ENCODE results near the gene TNFSF10.
"Not testable (repeated sequence)": the region's sequence is repeated elsewhere in the genome, so short reads cannot be mapped to it uniquely, and the experiment has no call there.

DNA sequence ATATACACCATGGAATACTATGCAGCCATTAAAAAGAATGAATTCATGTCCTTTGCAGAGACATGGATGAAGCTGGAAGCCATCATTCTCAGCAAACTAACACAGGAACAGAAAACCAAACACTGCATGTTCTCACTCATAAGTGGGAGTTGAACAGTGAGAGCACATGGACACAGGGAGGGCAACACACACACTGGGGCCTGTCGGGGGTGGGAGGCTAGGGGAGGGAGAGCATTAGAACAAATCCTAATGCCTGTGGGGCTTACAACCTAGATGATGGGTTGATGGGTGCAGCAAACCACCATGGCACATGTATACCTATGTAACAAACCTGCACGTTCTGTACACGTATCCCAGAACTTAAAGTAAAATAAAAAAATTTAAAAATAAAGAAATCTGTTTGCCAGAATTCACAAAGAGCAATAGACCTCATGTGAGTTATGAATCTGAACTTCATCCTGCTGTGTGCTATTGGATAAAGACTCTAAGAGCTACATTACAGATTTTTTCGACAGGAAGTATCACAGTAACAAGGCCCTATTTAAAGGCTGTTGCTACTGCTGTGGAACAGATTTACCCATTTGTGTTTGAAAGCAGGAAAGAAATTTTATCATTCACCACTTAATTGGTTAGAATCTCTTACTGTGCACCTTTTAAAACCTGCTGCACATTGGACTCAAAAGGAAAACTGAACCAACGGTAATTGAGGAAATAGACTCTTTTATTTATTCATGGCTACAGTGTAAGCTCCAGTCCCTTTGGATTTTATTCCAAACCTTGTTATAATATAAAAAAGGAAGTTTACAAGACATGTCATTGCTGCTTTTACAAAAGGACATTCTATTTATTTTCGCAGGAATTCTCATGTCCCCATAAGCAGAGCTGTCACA is 1.1 kb downstream of the TNFSF10 start:
- not testable (repeated sequence) for TF ChIP-seq RNF2 (IDR thresholded peaks at IDR 0.05; ENCODE audit: borderline replicate concordance, low read depth); CTCF (IDR thresholded peaks at IDR 0.05); EP300 (IDR thresholded peaks at IDR 0.05); CHD2 (IDR thresholded peaks at IDR 0.05; ENCODE audit: low read length, partially characterized antibody); RCOR1 (IDR thresholded peaks at IDR 0.05; ENCODE audit: low read depth, low read length); MAZ (IDR thresholded peaks at IDR 0.05; ENCODE audit: borderline replicate concordance, low read depth, low read length)
- TF ChIP-seq, protein P1, sequence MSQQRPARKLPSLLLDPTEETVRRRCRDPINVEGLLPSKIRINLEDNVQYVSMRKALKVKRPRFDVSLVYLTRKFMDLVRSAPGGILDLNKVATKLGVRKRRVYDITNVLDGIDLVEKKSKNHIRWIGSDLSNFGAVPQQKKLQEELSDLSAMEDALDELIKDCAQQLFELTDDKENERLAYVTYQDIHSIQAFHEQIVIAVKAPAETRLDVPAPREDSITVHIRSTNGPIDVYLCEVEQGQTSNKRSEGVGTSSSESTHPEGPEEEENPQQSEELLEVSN (IDR thresholded peaks at IDR 0.05; ENCODE audit: borderline replicate concordance, low read depth) = not testable (repeated sequence)
- TF ChIP-seq, protein P2, sequence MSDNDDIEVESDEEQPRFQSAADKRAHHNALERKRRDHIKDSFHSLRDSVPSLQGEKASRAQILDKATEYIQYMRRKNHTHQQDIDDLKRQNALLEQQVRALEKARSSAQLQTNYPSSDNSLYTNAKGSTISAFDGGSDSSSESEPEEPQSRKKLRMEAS (IDR thresholded peaks at IDR 0.05) = not testable (repeated sequence)

All from A549 (cell line).